ENCODE measurements around the gene NFKB1.

DNA sequence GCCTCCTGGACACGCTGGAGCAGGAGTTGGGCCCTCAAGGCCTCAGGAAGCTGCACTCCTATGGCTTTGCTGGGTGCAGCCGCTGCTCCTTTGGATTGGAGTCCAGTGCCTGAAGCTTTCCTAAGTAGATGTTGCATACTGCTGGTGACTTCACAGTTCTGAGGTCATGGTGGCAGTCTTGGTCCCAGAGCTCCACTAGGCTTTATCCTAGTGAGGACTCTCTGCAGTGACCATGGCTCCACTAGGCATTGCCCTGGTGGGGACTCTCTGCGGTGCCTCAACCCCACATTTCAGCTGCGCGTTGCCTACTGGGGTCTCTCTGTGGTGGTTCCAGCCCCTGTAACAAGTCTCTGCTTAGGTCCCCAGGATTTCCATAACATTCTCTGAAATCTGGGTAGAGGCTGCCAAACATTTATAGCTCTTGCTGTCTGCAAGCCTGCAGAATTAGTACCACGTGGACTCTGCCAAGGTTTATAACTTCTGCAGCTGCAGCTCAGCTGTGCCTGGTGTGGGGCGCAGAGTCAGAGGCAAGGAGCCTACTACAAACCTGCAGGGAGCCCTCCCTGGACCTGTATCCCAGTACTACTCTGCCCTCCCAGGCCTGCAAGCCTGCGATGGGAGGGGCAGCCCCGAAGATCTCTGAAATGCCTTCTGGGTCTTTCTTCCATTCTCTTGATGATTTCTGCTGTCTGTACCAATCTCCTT is 46.0 kb upstream of the NFKB1 start:
- TF ChIP-seq, protein P1, sequence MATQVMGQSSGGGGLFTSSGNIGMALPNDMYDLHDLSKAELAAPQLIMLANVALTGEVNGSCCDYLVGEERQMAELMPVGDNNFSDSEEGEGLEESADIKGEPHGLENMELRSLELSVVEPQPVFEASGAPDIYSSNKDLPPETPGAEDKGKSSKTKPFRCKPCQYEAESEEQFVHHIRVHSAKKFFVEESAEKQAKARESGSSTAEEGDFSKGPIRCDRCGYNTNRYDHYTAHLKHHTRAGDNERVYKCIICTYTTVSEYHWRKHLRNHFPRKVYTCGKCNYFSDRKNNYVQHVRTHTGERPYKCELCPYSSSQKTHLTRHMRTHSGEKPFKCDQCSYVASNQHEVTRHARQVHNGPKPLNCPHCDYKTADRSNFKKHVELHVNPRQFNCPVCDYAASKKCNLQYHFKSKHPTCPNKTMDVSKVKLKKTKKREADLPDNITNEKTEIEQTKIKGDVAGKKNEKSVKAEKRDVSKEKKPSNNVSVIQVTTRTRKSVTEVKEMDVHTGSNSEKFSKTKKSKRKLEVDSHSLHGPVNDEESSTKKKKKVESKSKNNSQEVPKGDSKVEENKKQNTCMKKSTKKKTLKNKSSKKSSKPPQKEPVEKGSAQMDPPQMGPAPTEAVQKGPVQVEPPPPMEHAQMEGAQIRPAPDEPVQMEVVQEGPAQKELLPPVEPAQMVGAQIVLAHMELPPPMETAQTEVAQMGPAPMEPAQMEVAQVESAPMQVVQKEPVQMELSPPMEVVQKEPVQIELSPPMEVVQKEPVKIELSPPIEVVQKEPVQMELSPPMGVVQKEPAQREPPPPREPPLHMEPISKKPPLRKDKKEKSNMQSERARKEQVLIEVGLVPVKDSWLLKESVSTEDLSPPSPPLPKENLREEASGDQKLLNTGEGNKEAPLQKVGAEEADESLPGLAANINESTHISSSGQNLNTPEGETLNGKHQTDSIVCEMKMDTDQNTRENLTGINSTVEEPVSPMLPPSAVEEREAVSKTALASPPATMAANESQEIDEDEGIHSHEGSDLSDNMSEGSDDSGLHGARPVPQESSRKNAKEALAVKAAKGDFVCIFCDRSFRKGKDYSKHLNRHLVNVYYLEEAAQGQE (IDR thresholded peaks at IDR 0.05; ENCODE audit: insufficient replicate concordance, low read depth): no peak
- TF ChIP-seq CTCF (IDR thresholded peaks at IDR 0.05; ENCODE audit: insufficient read depth, low read length) (no peak), SPI1 (IDR thresholded peaks at IDR 0.05; ENCODE audit: borderline replicate concordance, low read depth) (no peak)
